OCI-LY7 (cell line): ENCODE results near the gene LATS2.

Source experiments
- EZH2phosphoT487 ChIP-seq: fragments of 200-600 bp; sonication (generic); IDR thresholded peaks from 2 replicates; pipeline ENCODE4 v1.6.1; 2018; ENCODE audit warnings: low read depth, borderline replicate concordance, mild to moderate bottlenecking, mixed run types, antibody characterized with exemption, low read length, moderate library complexity, mixed read lengths
- TF ChIP-seq, protein P1 (sequence below): fragments of 200-600 bp; sonication (generic); conservative IDR thresholded peaks from 2 replicates; pipeline ENCODE4 v1.5.1; 2014; ENCODE audit warnings: mild to moderate bottlenecking, antibody characterized with exemption, low read length, moderate library complexity, mixed read lengths

- TF ChIP-seq, protein P1, sequence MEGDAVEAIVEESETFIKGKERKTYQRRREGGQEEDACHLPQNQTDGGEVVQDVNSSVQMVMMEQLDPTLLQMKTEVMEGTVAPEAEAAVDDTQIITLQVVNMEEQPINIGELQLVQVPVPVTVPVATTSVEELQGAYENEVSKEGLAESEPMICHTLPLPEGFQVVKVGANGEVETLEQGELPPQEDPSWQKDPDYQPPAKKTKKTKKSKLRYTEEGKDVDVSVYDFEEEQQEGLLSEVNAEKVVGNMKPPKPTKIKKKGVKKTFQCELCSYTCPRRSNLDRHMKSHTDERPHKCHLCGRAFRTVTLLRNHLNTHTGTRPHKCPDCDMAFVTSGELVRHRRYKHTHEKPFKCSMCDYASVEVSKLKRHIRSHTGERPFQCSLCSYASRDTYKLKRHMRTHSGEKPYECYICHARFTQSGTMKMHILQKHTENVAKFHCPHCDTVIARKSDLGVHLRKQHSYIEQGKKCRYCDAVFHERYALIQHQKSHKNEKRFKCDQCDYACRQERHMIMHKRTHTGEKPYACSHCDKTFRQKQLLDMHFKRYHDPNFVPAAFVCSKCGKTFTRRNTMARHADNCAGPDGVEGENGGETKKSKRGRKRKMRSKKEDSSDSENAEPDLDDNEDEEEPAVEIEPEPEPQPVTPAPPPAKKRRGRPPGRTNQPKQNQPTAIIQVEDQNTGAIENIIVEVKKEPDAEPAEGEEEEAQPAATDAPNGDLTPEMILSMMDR: no peak
- no peak for TF ChIP-seq EZH2phosphoT487
Observed at GRCh38 chr13:21012211-21012610, 49.2 kb downstream of the LATS2 start.
